Glomerular endothelial cell (primary cell): ENCODE results near the gene UCHL5. TPM values are rescaled to one million over a fixed set of nuclear protein-coding genes. Genes with fewer than 3 reads are reported as not detected.

Source experiments
- DNase-seq: peaks from one replicate; pipeline ENCODE4 v3.0.0-alpha.2; 2011; ENCODE audit warnings: low read depth, low spot score; ENCODE audit errors: extremely low read depth
- total RNA-seq: library from RNA; depleted of rRNA; stranded (reverse); fragments of >200 nt; gene quantifications from 2 replicates; pipeline ENCODE4 v1.2.3, GENCODE V29; 2015

Gene UCHL5
- total RNA-seq, 1 donor from 2014 or later = 31.3 TPM

DNA sequence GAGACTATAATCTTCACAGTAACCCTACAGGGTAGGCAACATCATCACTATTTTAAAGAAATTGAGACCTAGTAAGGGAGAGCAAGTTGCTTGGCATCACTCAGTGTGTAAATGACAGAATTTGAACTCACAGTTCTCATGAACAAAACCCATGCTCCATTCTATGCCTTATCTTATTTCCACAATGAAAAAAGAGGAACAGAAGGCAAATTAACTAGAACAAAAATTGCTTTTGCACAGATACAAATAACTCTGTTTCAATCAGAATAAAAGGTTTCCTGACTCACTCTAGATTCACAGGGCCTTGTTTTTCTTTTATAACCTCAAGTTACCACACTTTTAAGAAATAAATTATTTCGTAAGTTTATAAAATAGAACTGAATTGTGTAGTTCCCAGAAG is 90.1 kb downstream of the UCHL5 start:
- no peak for DNase-seq

DNA sequence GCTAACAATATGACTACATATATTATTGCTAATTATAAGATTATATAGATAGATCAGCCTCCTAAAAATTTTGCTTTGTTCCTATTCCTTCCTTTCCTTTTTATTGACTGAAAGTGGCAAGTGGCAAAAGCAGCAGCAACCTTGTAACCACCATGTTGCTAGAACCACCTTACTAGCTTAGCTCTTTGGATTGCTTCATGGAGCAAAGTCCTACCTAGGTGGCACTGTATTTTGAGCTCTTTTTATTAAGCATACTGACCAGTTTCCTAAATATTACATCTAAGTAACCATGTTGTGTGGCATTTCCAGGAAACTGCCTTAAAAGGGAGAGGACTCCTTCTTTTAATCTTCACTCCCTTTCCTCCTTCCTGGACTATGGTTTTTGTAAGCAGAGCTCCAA is 90.8 kb downstream of the UCHL5 start:
- DNase-seq = no peak

DNA sequence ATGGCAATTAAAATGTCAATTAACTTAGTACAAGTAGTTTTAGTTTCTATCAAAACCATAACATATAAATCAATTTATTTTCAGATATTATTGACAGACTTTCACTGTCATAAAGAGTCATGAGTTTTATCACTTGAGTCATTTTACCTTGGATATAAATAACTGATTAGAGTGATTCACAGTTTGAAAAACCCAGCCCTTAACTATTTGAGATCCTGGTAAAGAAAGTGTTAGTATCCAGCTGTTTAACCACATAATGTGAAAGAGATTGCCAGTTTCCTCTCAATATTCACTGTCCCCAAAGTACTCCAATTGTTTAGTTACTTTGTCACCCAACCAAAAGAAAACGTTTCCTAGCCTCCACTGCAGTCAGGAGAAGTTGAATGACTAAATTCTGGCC is 91.3 kb downstream of the UCHL5 start:
- no peak for DNase-seq

DNA sequence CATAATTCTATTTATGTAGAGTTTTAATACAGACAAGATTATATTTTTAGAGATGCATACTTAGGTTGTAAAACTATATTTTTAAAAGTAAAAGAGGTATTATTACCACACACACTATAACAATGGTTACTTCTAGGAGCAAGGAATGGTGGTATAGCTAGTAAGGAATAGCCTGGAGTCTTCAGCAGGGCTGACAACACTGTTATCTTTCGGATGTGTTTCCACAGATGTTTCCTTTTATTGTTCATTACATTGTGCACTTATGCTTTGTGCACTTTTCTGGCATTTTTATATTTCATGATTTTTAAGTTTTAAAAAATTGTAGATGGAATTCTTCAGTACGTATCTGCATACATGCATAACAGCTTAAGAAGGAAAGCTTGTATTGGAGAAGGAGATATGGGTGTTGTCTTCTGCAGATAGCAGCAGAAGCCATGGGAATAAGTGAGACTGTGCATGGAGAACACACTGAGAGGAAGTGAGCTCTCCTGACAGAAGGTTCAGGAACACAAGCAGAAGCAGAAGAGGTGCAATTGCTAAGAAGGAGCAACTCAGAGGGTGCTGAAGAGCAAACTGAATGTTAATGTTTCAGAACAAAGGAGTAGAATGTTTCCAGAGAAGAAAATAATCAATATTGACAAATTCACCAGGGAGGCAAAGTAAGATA is 91.8 kb downstream of the UCHL5 start:
- DNase-seq = peak; percentile 52

DNA sequence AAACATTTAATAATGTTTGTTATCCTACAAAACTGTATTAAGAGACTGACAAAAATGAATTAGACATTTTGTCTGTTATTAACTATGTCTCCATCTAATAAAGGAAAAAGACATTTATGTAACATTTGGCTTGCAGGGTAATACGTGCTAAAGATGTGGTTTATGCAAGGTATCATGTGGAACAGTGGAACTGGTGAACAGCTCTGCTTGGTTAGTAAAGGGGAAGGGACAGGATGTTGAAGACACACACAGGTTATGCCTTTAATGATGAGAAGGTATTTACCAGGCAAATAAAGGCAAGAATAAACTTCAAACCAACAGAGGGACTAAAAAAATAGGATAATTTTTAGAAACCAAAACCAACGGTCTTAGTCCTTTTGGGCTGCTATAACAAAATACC is 93.1 kb downstream of the UCHL5 start:
- DNase-seq = no peak

DNA sequence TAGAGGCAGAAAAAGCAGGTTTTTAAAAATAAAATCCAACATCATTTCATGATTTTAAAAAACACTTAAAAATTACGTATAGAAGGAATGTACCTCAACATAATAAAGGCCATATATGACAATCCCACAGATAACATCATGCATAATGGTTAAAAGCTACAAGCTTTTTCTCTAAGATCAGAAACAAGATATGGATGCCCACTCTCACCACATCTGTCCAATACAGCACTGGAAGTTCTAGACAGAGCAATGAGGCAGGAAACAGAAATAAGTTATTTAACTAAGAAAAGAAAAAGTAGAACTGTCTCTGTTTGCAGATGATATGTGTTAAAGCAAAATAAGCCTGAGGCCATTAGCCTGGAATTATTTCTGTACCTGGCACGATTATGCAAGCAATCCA is 96.3 kb downstream of the UCHL5 start:
- no peak for DNase-seq

Other genes starting within 250 kb of the UCHL5 start
- gene RO60, start 252 bp upstream of the UCHL5 start, total RNA-seq = 76.0 and 85.9 TPM in 2 replicates
- gene GLRX2, start 46.1 kb upstream of the UCHL5 start, total RNA-seq = 7.1 and 11.4 TPM in 2 replicates
- gene CDC73, start 62.7 kb upstream of the UCHL5 start, total RNA-seq = 30.1 and 33.1 TPM in 2 replicates
- gene B3GALT2, start 127.3 kb upstream of the UCHL5 start, total RNA-seq = 0.78 and 1.1 TPM in 2 replicates